HG03558 (cell line): ENCODE data around the gene RTTN.

Experiments
- ATAC-seq: cut with Tn5 transposase; IDR thresholded peaks from one replicate; pipeline ENCODE4 v1.9.1; 2021; ENCODE audit warnings: moderate number of reproducible peaks; ENCODE audit not compliant: unreplicated experiment; ENCODE audit errors: extremely low read depth

Gene RTTN

DNA sequence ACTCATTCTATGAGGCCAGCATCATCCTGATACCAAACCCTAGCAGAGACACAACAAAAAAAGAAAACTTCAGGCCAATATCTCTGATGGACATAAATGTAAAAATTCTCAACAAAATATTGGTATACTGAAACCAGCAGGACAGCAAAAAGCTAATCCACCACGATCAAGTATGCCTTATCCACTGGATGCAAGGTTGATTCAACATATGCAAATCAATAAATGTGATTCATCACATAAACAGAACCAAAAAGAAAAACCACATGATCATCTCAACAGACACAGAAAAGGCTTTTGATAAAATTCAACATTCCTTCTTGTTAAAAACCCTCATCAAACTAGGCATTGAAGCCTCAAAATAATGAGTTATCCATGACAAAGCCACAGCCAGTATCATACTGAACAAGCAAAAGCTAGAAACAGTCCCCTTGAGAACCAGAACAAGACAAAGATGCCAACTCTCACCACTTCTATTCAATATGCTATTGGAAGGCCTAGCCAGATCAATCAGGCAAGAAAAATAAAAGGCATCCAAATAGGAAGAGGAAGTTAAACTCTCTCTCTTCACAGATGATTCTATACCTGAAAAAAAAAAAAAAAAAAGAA is 45.3 kb downstream of the RTTN start:
- no peak for ATAC-seq

- peak; percentile 75 for ATAC-seq
Observed at GRCh38 chr18:70158992-70159717, 46.3 kb downstream of the RTTN start.

DNA sequence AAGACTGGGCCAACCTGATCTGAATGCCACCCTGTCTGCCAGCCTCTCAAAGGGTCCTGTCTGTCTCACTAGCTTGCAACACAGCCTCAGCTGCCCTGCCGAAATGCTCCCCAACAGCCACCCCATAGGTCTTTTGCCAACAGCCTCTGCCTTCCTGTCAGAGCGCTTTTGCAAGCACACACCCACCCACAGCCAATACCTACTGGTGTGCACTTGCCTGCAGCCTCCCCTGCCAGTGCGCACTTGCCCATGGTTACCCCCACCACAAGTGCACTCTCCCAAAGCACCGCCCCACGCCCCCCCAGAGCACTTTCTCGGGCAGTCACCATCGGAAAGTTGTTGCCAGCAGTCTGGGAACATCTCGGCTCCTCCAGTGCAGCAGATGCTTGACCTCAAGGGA is 48.6 kb downstream of the RTTN start:
- ATAC-seq: no peak

DNA sequence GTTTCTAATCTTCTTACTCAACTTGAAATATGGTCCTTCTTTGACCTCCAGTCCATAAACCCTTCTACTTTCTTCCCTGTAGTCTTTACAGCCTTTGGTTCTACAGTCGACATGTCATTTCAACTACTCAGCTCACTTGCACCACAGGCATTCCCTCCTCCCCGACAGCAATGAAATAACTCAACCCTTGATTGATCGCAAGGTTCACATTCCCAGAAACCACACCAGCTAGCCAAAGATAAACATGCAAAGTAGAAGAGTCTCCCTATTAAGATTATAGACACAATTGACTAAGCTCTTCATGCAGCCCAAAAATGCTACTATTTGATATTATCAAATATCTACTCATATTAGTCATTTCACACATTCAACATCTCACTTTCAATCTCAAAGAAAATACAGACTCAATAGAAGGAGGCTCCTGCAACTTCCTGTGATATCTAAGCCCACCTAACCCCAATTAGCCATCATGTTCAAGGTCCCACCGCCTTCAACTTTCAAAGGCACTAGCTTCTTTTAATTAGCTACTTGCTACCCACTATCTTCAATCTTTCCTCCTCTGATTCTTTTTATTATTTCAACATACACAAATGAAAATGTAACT is 50.8 kb downstream of the RTTN start:
- ATAC-seq: no peak

DNA sequence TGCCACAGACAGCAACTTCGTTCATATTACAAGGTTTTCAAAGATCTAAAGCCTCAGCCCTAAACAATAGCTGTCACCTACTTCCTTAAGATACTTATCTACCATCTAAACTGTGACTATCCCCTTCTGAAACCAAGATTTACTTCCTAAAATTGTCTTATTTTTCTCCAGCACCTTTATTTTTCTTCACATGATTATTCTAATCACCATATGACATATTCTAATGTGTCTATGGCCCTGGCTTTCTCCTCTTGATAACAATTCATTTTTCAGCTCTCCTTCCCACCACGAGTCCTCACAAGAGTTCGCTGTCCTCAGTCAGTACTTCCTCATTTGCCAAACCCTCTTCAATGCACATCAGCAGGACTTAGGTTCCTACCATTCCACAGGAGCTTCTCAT is 53.9 kb downstream of the RTTN start:
- no peak for ATAC-seq

DNA sequence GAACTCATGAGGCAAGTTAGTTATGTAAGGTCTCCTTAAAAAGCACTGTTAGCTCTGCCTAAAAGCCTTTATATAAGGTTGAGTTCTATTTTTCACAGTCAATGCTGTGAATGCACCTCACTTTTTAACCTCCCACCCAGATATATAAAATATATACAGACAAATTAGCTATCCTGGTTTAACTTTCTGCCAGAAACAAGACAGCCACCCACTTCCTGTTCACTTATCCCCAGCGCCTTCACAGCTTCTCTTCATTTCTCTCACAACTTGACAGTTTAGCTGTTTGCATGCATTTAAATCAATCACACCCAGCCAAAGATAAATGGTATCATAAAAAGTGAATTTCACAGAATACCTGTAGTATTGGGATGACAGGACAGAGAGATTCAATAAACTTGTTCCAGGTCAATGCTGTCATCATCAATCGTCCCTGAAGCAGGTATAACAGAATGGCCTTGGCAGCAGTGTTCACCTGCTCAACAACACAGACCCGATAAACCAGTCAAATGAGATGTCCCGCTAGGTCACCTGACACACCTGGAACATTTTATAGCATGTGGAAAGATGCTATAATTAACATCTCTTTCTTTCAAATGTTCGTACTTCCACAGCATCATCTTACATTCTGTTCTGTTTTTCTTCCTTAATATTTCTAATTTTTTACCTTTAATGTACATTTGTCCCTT is 55.7 kb downstream of the RTTN start:
- no peak for ATAC-seq

GRCh38 chr18:70149156-70149555 is 56.3 kb downstream of the RTTN start:
- no peak for ATAC-seq

DNA sequence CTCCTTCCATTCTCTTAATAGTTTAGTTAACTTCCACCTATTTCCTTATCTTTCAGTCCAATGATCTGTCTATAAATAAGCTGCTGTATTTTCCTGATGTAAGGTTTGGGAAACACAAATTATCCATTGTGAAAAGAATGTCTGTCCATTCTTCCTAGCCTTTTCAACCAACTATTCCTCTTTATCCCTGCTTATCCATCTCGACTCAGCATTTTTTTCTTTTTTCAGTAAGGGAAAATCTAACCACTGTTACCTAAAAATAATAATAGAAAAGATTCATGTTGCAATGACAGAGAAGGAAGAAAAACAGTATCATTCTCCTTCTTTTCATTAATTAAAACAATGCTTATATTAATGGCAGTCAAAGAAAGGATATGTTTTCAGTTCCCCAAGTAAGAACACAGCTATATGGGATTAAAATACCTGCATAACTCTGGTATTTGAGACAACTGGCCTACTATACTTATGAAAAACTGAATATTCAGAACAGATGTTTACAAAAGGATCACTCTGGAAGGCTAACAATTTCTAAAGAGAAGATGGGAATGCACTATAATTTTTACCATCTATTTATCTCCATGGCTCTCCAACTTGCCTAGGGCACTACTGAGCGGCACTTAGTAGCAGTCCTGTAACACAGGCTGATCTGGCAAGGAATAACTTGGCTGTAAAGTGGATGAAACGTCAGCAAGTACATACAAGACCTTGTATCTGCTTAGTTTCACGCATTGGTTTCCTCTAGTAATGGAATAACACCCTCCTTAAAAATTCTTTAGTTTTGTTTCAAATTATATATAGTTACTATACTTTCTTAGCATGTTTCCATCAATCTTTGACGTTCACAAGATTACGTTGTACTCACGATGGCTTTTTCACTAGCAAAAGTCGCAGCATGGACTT is 57.2 kb downstream of the RTTN start:
- no peak for ATAC-seq

GRCh38 chr18:70146174-70146573 is 59.3 kb downstream of the RTTN start:
- no peak for ATAC-seq

GRCh38 chr18:70142001-70142400 is 63.5 kb downstream of the RTTN start:
- ATAC-seq: no peak

DNA sequence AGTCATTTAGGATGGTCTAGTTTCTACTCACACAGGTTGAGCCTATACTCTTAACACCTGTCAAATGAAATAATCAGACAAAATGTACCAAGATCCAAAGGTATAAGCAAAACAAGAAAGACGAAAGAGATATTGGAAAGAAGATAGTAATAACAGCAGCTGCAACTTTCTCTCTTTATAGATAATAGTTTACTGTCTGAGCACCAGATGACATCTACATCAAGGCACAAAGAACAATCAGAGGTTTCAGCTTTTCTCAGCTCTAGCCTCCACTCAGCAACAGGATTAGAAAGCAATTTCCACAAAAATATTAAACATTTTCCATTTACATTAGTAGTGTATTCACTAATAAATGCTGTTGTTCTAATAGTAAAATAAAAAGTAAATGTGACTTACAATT is 66.3 kb downstream of the RTTN start:
- no peak for ATAC-seq

GRCh38 chr18:70135604-70136003 is 69.9 kb downstream of the RTTN start:
- no peak for ATAC-seq

DNA sequence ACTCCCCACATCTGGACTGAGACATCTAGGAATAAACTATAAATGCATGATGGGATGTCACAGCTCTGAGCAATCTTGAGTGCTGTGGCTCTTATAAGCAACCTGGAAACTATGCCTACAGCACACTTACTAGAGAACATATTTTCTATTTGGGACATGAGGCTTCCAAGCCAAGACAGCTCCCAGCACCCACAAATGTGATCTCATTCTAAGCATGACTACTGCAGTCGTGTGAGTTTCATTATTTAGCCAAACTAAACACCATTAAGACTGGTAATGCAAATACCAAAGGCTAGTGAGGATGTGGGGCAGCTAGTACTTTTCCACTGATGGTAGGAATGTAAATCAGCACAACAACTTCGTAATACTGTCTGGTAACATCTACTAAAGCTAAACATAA is 72.5 kb downstream of the RTTN start:
- ATAC-seq: no peak

- ATAC-seq: no peak
Observed at GRCh38 chr18:70128271-70128670, 77.2 kb downstream of the RTTN start.

GRCh38 chr18:70127359-70127758 is 78.1 kb downstream of the RTTN start:
- no peak for ATAC-seq

DNA sequence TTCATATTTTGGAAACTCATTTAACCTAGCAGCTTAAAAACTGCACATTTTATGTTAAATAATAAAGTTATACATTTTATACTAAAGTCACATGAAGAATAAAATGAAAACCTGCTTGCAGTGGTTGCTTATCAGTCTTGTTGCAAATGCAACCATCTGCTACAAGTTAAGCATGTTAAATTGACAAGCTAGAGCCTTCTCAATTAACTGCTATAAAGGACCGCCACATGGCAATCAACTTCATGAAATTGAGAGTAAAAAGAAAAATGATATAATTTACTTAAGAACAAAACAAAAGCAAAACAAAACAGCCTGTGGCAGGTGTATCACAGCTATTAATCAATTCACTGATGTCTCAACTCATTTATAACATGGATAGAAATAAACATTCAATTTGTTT is 78.7 kb downstream of the RTTN start:
- no peak for ATAC-seq

- no peak for ATAC-seq
Observed at GRCh38 chr18:70124139-70124538, 81.3 kb downstream of the RTTN start.

- ATAC-seq: no peak
Observed at GRCh38 chr18:70121842-70122241, 83.6 kb downstream of the RTTN start.

- no peak for ATAC-seq
Observed at GRCh38 chr18:70116949-70117348, 88.5 kb downstream of the RTTN start.

DNA sequence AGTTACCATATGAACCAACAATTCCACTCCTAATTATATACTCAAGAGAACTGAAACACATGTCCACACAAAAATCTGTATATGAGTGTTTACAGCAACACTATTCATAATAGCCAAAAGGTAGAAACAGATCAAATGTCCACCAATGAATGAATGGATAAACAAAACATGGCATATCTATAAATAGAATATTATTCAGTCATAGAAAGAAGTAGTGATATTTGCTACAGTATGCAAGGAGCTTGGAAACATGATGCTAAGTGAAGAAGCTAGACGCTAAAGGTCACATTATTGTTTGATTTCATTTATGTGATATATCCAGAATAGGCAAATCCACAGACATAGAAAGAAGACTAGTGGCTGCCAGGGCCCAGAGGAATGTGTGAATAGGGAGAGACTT is 92.0 kb downstream of the RTTN start:
- ATAC-seq: no peak
